PC-3 (cell line): ENCODE data around the gene TLR6. TPM values are rescaled to one million over a fixed set of nuclear protein-coding genes. Genes with fewer than 3 reads are reported as not detected.

Source experiments
- ATAC-seq: fragments of 200-7000 bp; cut with Tn5 transposase; 2 replicates; pipeline ENCODE4 v1.9.1; 2020; ENCODE audit warnings: mild to moderate bottlenecking, moderate library complexity
- BruUV-seq: library from RNA; stranded (reverse); fragments of 400-500 nt; replicated peaks from 2 replicates; lab custom pipeline; 2021; lab: Mats Ljungman, UMichigan
- CTCF ChIA-PET: fragments of 300-600 bp; sonication (Branson Sonifier 250); formaldehyde crosslinking; loops from one replicate; lab custom pipeline; 2022; ENCODE audit warnings: antibody characterized with exemption; lab: Charles Lee
- POLR2A ChIA-PET: fragments of 300-600 bp; sonication (Branson Sonifier 250); formaldehyde crosslinking; loops from one replicate; lab custom pipeline; 2022; ENCODE audit warnings: antibody characterized with exemption; ENCODE audit not compliant: unreplicated experiment; lab: Charles Lee
- DNase-seq: peaks from one replicate; pipeline ENCODE4 v3.0.0-alpha.2; 2015
- H2AFZ ChIP-seq: fragments of 300-600 bp; sonication (generic); 2 replicates; pipeline ENCODE4 v1.6.0; 2016; ENCODE audit warnings: antibody characterized with exemption, low read length
- H3F3A ChIP-seq: fragments of 300-600 bp; sonication (generic); one replicate; pipeline ENCODE4 v1.6.0; 2017; ENCODE audit warnings: antibody characterized with exemption, low read length, control low read depth, mild to moderate bottlenecking; ENCODE audit not compliant: unreplicated experiment
- H3K27ac ChIP-seq: fragments of 300-600 bp; sonication (generic); 2 replicates; pipeline ENCODE4 v1.5.1; 2016; ENCODE audit warnings: mild to moderate bottlenecking, low read length
- H3K27me3 ChIP-seq: fragments of 300-600 bp; sonication (generic); 2 replicates; pipeline ENCODE4 v1.6.1; 2016; ENCODE audit warnings: low read length, mixed read lengths
- H3K36me3 ChIP-seq: fragments of 300-600 bp; sonication (generic); 2 replicates; pipeline ENCODE4 v1.6.1; 2016; ENCODE audit warnings: low read depth, mixed run types, low read length, mixed read lengths
- H3K4me1 ChIP-seq: fragments of 300-600 bp; sonication (generic); 2 replicates; pipeline ENCODE4 v1.5.1; 2016; ENCODE audit warnings: low read length; ENCODE audit not compliant: insufficient read depth
- H3K4me2 ChIP-seq: fragments of 300-600 bp; sonication (generic); 2 replicates; pipeline ENCODE4 v1.6.0; 2016; ENCODE audit warnings: low read length
- H3K4me3 ChIP-seq: fragments of 300-600 bp; sonication (generic); 2 replicates; pipeline ENCODE4 v1.5.1; 2016; ENCODE audit warnings: mild to moderate bottlenecking, low read length, mixed read lengths
- H3K79me2 ChIP-seq: fragments of 300-600 bp; sonication (generic); 2 replicates; pipeline ENCODE4 v1.6.1; 2017; ENCODE audit warnings: low read length, mixed read lengths
- H3K9ac ChIP-seq: fragments of 300-600 bp; sonication (generic); 2 replicates; pipeline ENCODE4 v1.6.0; 2016; ENCODE audit warnings: mild to moderate bottlenecking, low read length
- H3K9me2 ChIP-seq: fragments of 300-600 bp; sonication (generic); replicated peaks from 2 replicates; pipeline ENCODE4 v1.6.1; 2016; ENCODE audit warnings: mixed run types, low read length, mixed read lengths
- H3K9me3 ChIP-seq: fragments of 300-600 bp; sonication (generic); 2 replicates; pipeline ENCODE4 v1.6.1; 2016; ENCODE audit warnings: low read length, mixed read lengths
- H4K20me1 ChIP-seq: fragments of 300-600 bp; sonication (generic); 2 replicates; pipeline ENCODE4 v1.6.1; 2016; ENCODE audit warnings: low read length, mixed read lengths
- EZH2 ChIP-seq: fragments of 300-600 bp; sonication (generic); IDR thresholded peaks from one replicate; pipeline ENCODE4 v1.6.1; 2017; ENCODE audit warnings: antibody characterized with exemption, mild to moderate bottlenecking, low read length; ENCODE audit not compliant: unreplicated experiment
- EZH2phosphoT487 ChIP-seq: fragments of 300-600 bp; sonication (generic); IDR thresholded peaks from 2 replicates; pipeline ENCODE4 v1.6.1; 2018; ENCODE audit warnings: mild to moderate bottlenecking, antibody characterized with exemption, low read length, borderline replicate concordance
- intact Hi-C: fragments of 100-400 bp; cut with micrococcal nuclease; formaldehyde crosslinking; loops from 2 replicates; pipeline ENCODE4 v1.9.0; 2023
- total RNA-seq: library from RNA; depleted of rRNA; stranded (reverse); fragments of >200 nt; gene quantifications from 2 replicates; pipeline ENCODE4 v1.2.3, GENCODE V29; 2014
- TF ChIP-seq, protein P1 (sequence below): fragments of 300-600 bp; sonication (generic); conservative IDR thresholded peaks from 2 replicates; pipeline ENCODE4 v1.5.1; 2017; ENCODE audit warnings: antibody characterized with exemption, low read depth, mild to moderate bottlenecking, low read length

TLR6 gene
- total RNA-seq, 1 experiment from 2014 or later: 1.2 TPM

DNA sequence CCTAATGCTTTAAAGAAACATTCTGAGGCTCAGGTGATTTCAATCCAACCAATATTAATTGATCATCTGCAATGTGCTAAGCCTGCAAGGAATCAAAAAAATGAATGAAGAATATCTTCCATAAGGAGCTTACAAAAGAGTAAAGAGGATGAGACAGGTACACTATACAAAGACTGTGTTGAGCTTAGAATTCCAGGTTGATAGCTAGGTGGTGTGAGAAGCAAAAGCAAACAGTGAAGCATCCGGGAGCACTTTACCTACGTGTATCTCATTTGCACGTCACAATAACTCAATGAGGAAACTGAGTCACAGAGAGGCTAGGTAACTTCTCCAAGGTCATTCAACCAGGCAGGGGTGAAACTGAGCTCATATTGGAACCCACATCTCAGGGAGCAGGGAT, 48.1 kb upstream of the TLR6 start:
- TF ChIP-seq EZH2phosphoT487 (no peak), EZH2 (no peak)
- TF ChIP-seq, protein P1, sequence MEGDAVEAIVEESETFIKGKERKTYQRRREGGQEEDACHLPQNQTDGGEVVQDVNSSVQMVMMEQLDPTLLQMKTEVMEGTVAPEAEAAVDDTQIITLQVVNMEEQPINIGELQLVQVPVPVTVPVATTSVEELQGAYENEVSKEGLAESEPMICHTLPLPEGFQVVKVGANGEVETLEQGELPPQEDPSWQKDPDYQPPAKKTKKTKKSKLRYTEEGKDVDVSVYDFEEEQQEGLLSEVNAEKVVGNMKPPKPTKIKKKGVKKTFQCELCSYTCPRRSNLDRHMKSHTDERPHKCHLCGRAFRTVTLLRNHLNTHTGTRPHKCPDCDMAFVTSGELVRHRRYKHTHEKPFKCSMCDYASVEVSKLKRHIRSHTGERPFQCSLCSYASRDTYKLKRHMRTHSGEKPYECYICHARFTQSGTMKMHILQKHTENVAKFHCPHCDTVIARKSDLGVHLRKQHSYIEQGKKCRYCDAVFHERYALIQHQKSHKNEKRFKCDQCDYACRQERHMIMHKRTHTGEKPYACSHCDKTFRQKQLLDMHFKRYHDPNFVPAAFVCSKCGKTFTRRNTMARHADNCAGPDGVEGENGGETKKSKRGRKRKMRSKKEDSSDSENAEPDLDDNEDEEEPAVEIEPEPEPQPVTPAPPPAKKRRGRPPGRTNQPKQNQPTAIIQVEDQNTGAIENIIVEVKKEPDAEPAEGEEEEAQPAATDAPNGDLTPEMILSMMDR: no peak

DNA sequence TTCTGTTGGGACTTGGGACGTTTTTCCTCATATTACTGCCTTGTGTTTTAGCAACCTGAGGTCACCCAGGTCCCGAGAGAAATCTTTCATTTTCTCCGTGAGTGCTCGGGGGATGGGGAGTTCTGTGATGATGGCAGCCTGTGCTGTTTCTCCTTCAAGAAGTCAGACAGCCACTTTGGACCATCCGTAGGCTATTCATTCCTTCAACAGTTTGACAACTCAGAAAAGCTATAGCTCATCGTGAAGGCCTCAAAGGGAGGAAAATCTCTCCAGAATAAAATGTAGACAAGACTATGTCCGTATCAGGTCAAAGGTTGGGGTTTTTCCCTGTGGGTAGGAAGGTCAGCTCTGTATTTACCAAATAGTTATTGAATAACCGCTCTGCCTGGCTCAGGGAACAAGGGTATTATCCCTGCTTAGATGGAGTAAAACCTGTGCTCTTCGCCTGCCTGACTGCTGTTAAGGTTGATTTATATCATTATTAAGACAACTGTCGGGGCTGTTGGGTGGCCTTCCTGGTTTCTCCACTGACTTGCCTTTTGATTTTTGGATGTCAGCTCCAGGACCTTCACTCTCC, 47.6 kb upstream of the TLR6 start:
- Histone ChIP-seq H3K4me1 (no peaks in the 10 kb centered on the region), H3F3A (no peaks in the 10 kb centered on the region), H3K9ac (no peak overlapping the region), H3K36me3 (peaks cover 4% of the 10 kb centered on the region; the same call in 1 of the 2 replicates), H3K27me3 (no peaks in the 10 kb centered on the region), H4K20me1 (no peaks in the 10 kb centered on the region), H3K79me2 (no peaks in the 10 kb centered on the region), H3K27ac (no peak overlapping the region), H2AFZ (no peak overlapping the region), H3K4me2 (no peak overlapping the region), H3K4me3 (no peak overlapping the region), H3K9me3 (no peaks in the 10 kb centered on the region), H3K9me2 (no peaks in the 10 kb centered on the region)
- no peak for TF ChIP-seq EZH2phosphoT487
- TF ChIP-seq, protein P1: no peak
- no peak for TF ChIP-seq EZH2
- ChIA-PET POLR2A (interaction anchor here (0.8 kb wide), 1 partner anchor 38 kb away, joined by 4 read pairs; no protein-coding TSS in a partner anchor), CTCF (interaction anchor here (0.9 kb wide), 1 partner anchor 231 kb away, joined by 4 read pairs; no protein-coding TSS in a partner anchor)
- DNase-seq (no peak), ATAC-seq (no peak)
- intact Hi-C loops: no loop called here
- BruUV-seq: no TSS peak

More for the DNA sequence above, 48.1 kb upstream of the TLR6 start:
- peaks cover 6% of the 10 kb centered on the region; the same call in 1 of the 2 replicates for H3K36me3 ChIP-seq
- no peaks in the 10 kb centered on the region for H3K9me3 ChIP-seq
- DNase-seq: no peak
- no peak overlapping the region for H2AFZ ChIP-seq
- no peak overlapping the region for H3K4me3 ChIP-seq
- H3K79me2 ChIP-seq: no peaks in the 10 kb centered on the region
- no peaks in the 10 kb centered on the region for H3K9me2 ChIP-seq
- no peak overlapping the region for H3K4me2 ChIP-seq
- no peaks in the 10 kb centered on the region for H3F3A ChIP-seq
- no TSS peak for BruUV-seq
- H3K27me3 ChIP-seq: no peaks in the 10 kb centered on the region
- POLR2A ChIA-PET: interaction anchor here (0.8 kb wide), 1 partner anchor 38 kb away, joined by 4 read pairs; no protein-coding TSS in a partner anchor
- no peak overlapping the region for H3K27ac ChIP-seq
- H3K9ac ChIP-seq: no peak overlapping the region
- CTCF ChIA-PET: interaction anchor here (0.9 kb wide), 1 partner anchor 230 kb away, joined by 4 read pairs; no protein-coding TSS in a partner anchor
- no peak for ATAC-seq
- no peaks in the 10 kb centered on the region for H3K4me1 ChIP-seq
- no peaks in the 10 kb centered on the region for H4K20me1 ChIP-seq
- intact Hi-C loops: no loop called here

DNA sequence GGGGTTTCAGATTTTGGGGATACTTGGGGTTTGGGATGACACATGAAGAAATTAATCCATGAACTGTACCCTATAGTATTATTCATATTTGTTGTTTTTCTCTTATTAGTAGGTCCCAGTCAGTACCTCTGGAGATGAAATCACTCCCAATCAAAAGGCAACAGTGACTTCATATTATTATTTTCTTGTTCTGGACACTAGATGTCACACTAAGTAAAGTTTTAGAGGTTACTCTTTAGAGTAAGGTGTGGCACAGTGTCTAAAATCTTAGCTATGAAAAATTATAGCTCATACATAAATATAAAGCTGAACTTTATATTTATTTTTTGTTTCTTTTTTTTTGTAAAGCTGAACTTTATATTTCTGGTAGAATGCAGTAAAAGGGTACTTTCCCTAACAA, 46.1 kb upstream of the TLR6 start:
- Histone ChIP-seq H3K27ac (no peak overlapping the region), H3K9me3 (no peaks in the 10 kb centered on the region), H3F3A (no peaks in the 10 kb centered on the region), H3K9me2 (no peaks in the 10 kb centered on the region), H3K4me3 (no peak overlapping the region), H3K79me2 (no peaks in the 10 kb centered on the region), H3K9ac (no peak overlapping the region), H3K36me3 (no peaks in the 10 kb centered on the region), H3K4me1 (no peaks in the 10 kb centered on the region), H3K27me3 (no peaks in the 10 kb centered on the region), H3K4me2 (no peak overlapping the region), H4K20me1 (no peaks in the 10 kb centered on the region), H2AFZ (no peak overlapping the region)
- TF ChIP-seq, protein P1: peak; percentile 60
- TF ChIP-seq EZH2: no peak
- CTCF ChIA-PET: interaction anchor here (0.5 to 1.7 kb wide), 7 partner anchors 10 to 232 kb away, joined by 3 to 18 read pairs (median 4); no protein-coding TSS in a partner anchor
- DNase-seq (peak; percentile 56), ATAC-seq (peak; percentile 90)
- no TSS peak for BruUV-seq
- intact Hi-C loops: loop anchor here (1.0 kb wide), 1 partner anchor 233 kb away; no protein-coding TSS in a partner anchor
- POLR2A ChIA-PET: no interaction called here
